Stimulated activated CD8-positive, alpha-beta memory T cell treated with anti-CD3 and anti-CD28 coated beads, Interleukin-7, amount 100 ng/mL, for 48 hours (primary cell): ENCODE measurements around the gene HRK.

Experiments used
- DNase-seq, 2 donors: peaks; one replicate each; pipeline ENCODE4 v3.0.0-alpha.2; 2020; ENCODE audit warnings: low read depth in 1 of 2; ENCODE audit errors: extremely low read depth in 1 of 2

Gene HRK

GRCh38 chr12:116881325-116881876, at the start of gene HRK:
Gene HRK (minus strand): TSS chr12:116881441. CDS start chr12:116881307, 134 bp downstream.
- no peak for DNase-seq

- DNase-seq, result no peak
Observed at GRCh38 chr12:116929885-116930284, 48.6 kb upstream of the HRK start.

- DNase-seq, result no peak
Observed at GRCh38 chr12:116928504-116928903, 47.3 kb upstream of the HRK start.

GRCh38 chr12:116927244-116927940, 46.2 kb upstream of the HRK start:
- no peak for DNase-seq

GRCh38 chr12:116926283-116927243, 45.3 kb upstream of the HRK start:
- DNase-seq, result no peak

- DNase-seq, result peak; percentile 35 to 40
Observed at GRCh38 chr12:116924558-116925453, 43.6 kb upstream of the HRK start.

GRCh38 chr12:116922194-116922897, 41.1 kb upstream of the HRK start:
- no peak for DNase-seq

GRCh38 chr12:116920939-116921338, 39.7 kb upstream of the HRK start:
- no peak for DNase-seq

- DNase-seq, result no peak
Observed at GRCh38 chr12:116919706-116920485, 38.7 kb upstream of the HRK start.

- DNase-seq, result no peak
Observed at GRCh38 chr12:116919247-116919661, 38.0 kb upstream of the HRK start.

GRCh38 chr12:116918464-116918863, 37.2 kb upstream of the HRK start:
- DNase-seq, result no peak

GRCh38 chr12:116916714-116917114, 35.5 kb upstream of the HRK start:
- peak in 1 of 2 donors; percentile 23 for DNase-seq

GRCh38 chr12:116916122-116916521, 34.9 kb upstream of the HRK start:
- no peak for DNase-seq

GRCh38 chr12:116915326-116915725, 34.1 kb upstream of the HRK start:
- DNase-seq, result no peak

- peak; percentile 60 to 66 for DNase-seq
Observed at GRCh38 chr12:116910645-116911451, 29.6 kb upstream of the HRK start, which contains the start of gene FBXW8. Gene FBXW8 (plus strand): TSS chr12:116910950. CDS start chr12:116911038, 88 bp downstream.

- no peak for DNase-seq
Observed at GRCh38 chr12:116910280-116910644, 29.0 kb upstream of the HRK start.

GRCh38 chr12:116906285-116906684, 25.0 kb upstream of the HRK start:
- no peak for DNase-seq

- DNase-seq, result no peak
Observed at GRCh38 chr12:116903818-116904217, 22.6 kb upstream of the HRK start.
